Measurements from ENCODE around the gene SSTR3.

The SSTR3 gene

GRCh38 chr22:37212174-37212906, at the start of gene SSTR3:
Gene SSTR3, minus strand, starts transcription at chr22:37212477. Its CDS starts 4,674 bp downstream, at chr22:37207803.
- Histone ChIP-seq H3K4me1 (ENCODE audit: control insufficient read depth, insufficient read depth, low read length) (no peaks in the 10 kb centered on the region), H3K4me3 (ENCODE audit: low read length in 2 of 2) (no peak within 1 kb of the TSS), H3K9me3 (ENCODE audit: control insufficient read depth in 2 of 2, low read length in 2 of 2) (no peaks in the 10 kb centered on the region), H3K36me3 (ENCODE audit: control insufficient read depth in 2 of 2, insufficient read depth in 2 of 2, low read length in 2 of 2) (no peaks in the 10 kb centered on the region), H3K9ac (ENCODE audit: low read length in 2 of 2) (no peak within 1 kb of the TSS), H3K27ac (ENCODE audit: low read length) (no peak within 1 kb of the TSS), H3K27me3 (ENCODE audit: control insufficient read depth in 1 of 2, insufficient read depth in 2 of 2, low read length in 2 of 2) (peaks cover 0 to 17% of the 10 kb centered on the region in 2 donors)

GRCh38 chr22:37260901-37261336, 48.6 kb upstream of the SSTR3 start:
- no peak overlapping the region for H3K9ac ChIP-seq (ENCODE audit: low read length in 2 of 2)
- peaks cover 30 to 37% of the 10 kb centered on the region in 2 donors for H3K27me3 ChIP-seq (ENCODE audit: control insufficient read depth in 1 of 2, insufficient read depth in 2 of 2, low read length in 2 of 2)

GRCh38 chr22:37260155-37260795, 48.0 kb upstream of the SSTR3 start:
- Histone ChIP-seq H3K9ac (ENCODE audit: low read length in 2 of 2) (peak overlapping the region in 1 of 2 donors; percentile 22), H3K9me3 (ENCODE audit: control insufficient read depth in 2 of 2, low read length in 2 of 2) (peaks cover 5 to 15% of the 10 kb centered on the region in 2 donors), H3K4me3 (ENCODE audit: low read length in 2 of 2) (no peak overlapping the region), H3K27me3 (ENCODE audit: control insufficient read depth in 1 of 2, insufficient read depth in 2 of 2, low read length in 2 of 2) (peaks cover 28 to 39% of the 10 kb centered on the region in 2 donors), H3K4me1 (ENCODE audit: control insufficient read depth, insufficient read depth, low read length) (no peaks in the 10 kb centered on the region), H3K36me3 (ENCODE audit: control insufficient read depth in 2 of 2, insufficient read depth in 2 of 2, low read length in 2 of 2) (no peaks in the 10 kb centered on the region), H3K27ac (ENCODE audit: low read length) (no peak overlapping the region)

More at GRCh38 chr22:37260901-37261336, 48.6 kb upstream of the SSTR3 start:
- no peak overlapping the region for H3K27ac ChIP-seq (ENCODE audit: low read length)
- H3K9me3 ChIP-seq (ENCODE audit: control insufficient read depth in 2 of 2, low read length in 2 of 2) = peaks cover 5 to 15% of the 10 kb centered on the region in 2 donors
- H3K4me3 ChIP-seq (ENCODE audit: low read length in 2 of 2) = no peak overlapping the region
- no peaks in the 10 kb centered on the region for H3K4me1 ChIP-seq (ENCODE audit: control insufficient read depth, insufficient read depth, low read length)
- no peaks in the 10 kb centered on the region for H3K36me3 ChIP-seq (ENCODE audit: control insufficient read depth in 2 of 2, insufficient read depth in 2 of 2, low read length in 2 of 2)

GRCh38 chr22:37259540-37260029, 47.3 kb upstream of the SSTR3 start:
- Histone ChIP-seq H3K9ac (ENCODE audit: low read length in 2 of 2) (no peak overlapping the region), H3K4me3 (ENCODE audit: low read length in 2 of 2) (no peak overlapping the region), H3K27ac (ENCODE audit: low read length) (no peak overlapping the region), H3K4me1 (ENCODE audit: control insufficient read depth, insufficient read depth, low read length) (no peaks in the 10 kb centered on the region), H3K9me3 (ENCODE audit: control insufficient read depth in 2 of 2, low read length in 2 of 2) (peaks cover 5 to 12% of the 10 kb centered on the region in 2 donors), H3K36me3 (ENCODE audit: control insufficient read depth in 2 of 2, insufficient read depth in 2 of 2, low read length in 2 of 2) (no peaks in the 10 kb centered on the region), H3K27me3 (ENCODE audit: control insufficient read depth in 1 of 2, insufficient read depth in 2 of 2, low read length in 2 of 2) (peaks cover 28 to 39% of the 10 kb centered on the region in 2 donors)

GRCh38 chr22:37258753-37259401, 46.6 kb upstream of the SSTR3 start:
- Histone ChIP-seq H3K36me3 (ENCODE audit: control insufficient read depth in 2 of 2, insufficient read depth in 2 of 2, low read length in 2 of 2) (no peaks in the 10 kb centered on the region), H3K9me3 (ENCODE audit: control insufficient read depth in 2 of 2, low read length in 2 of 2) (peaks cover 5% of the 10 kb centered on the region in 2 donors), H3K27ac (ENCODE audit: low read length) (no peak overlapping the region), H3K27me3 (ENCODE audit: control insufficient read depth in 1 of 2, insufficient read depth in 2 of 2, low read length in 2 of 2) (peaks cover 28 to 39% of the 10 kb centered on the region in 2 donors), H3K9ac (ENCODE audit: low read length in 2 of 2) (no peak overlapping the region), H3K4me1 (ENCODE audit: control insufficient read depth, insufficient read depth, low read length) (no peaks in the 10 kb centered on the region), H3K4me3 (ENCODE audit: low read length in 2 of 2) (no peak overlapping the region)

GRCh38 chr22:37258005-37258752, 45.9 kb upstream of the SSTR3 start:
- Histone ChIP-seq H3K4me1 (ENCODE audit: control insufficient read depth, insufficient read depth, low read length) (no peaks in the 10 kb centered on the region), H3K36me3 (ENCODE audit: control insufficient read depth in 2 of 2, insufficient read depth in 2 of 2, low read length in 2 of 2) (no peaks in the 10 kb centered on the region), H3K4me3 (ENCODE audit: low read length in 2 of 2) (no peak overlapping the region), H3K27ac (ENCODE audit: low read length) (no peak overlapping the region), H3K9me3 (ENCODE audit: control insufficient read depth in 2 of 2, low read length in 2 of 2) (no peaks in the 10 kb centered on the region), H3K27me3 (ENCODE audit: control insufficient read depth in 1 of 2, insufficient read depth in 2 of 2, low read length in 2 of 2) (peaks cover 28 to 39% of the 10 kb centered on the region in 2 donors), H3K9ac (ENCODE audit: low read length in 2 of 2) (no peak overlapping the region)

GRCh38 chr22:37256075-37256726, 43.9 kb upstream of the SSTR3 start:
- H3K4me1 ChIP-seq (ENCODE audit: control insufficient read depth, insufficient read depth, low read length) = no peaks in the 10 kb centered on the region
- H3K9me3 ChIP-seq (ENCODE audit: control insufficient read depth in 2 of 2, low read length in 2 of 2) = no peaks in the 10 kb centered on the region
- H3K36me3 ChIP-seq (ENCODE audit: control insufficient read depth in 2 of 2, insufficient read depth in 2 of 2, low read length in 2 of 2) = no peaks in the 10 kb centered on the region
- no peak overlapping the region for H3K9ac ChIP-seq (ENCODE audit: low read length in 2 of 2)
- H3K27me3 ChIP-seq (ENCODE audit: control insufficient read depth in 1 of 2, insufficient read depth in 2 of 2, low read length in 2 of 2) = peaks cover 26 to 35% of the 10 kb centered on the region in 2 donors
- no peak overlapping the region for H3K4me3 ChIP-seq (ENCODE audit: low read length in 2 of 2)
- no peak overlapping the region for H3K27ac ChIP-seq (ENCODE audit: low read length)

GRCh38 chr22:37255558-37256006, 43.3 kb upstream of the SSTR3 start:
- Histone ChIP-seq H3K27me3 (ENCODE audit: control insufficient read depth in 1 of 2, insufficient read depth in 2 of 2, low read length in 2 of 2) (peaks cover 23 to 30% of the 10 kb centered on the region in 2 donors), H3K36me3 (ENCODE audit: control insufficient read depth in 2 of 2, insufficient read depth in 2 of 2, low read length in 2 of 2) (no peaks in the 10 kb centered on the region), H3K4me1 (ENCODE audit: control insufficient read depth, insufficient read depth, low read length) (no peaks in the 10 kb centered on the region), H3K4me3 (ENCODE audit: low read length in 2 of 2) (no peak overlapping the region), H3K27ac (ENCODE audit: low read length) (no peak overlapping the region), H3K9ac (ENCODE audit: low read length in 2 of 2) (no peak overlapping the region), H3K9me3 (ENCODE audit: control insufficient read depth in 2 of 2, low read length in 2 of 2) (no peaks in the 10 kb centered on the region)

- H3K36me3 ChIP-seq (ENCODE audit: control insufficient read depth in 2 of 2, insufficient read depth in 2 of 2, low read length in 2 of 2) = no peaks in the 10 kb centered on the region
- H3K9me3 ChIP-seq (ENCODE audit: control insufficient read depth in 2 of 2, low read length in 2 of 2) = no peaks in the 10 kb centered on the region
- H3K4me1 ChIP-seq (ENCODE audit: control insufficient read depth, insufficient read depth, low read length) = no peaks in the 10 kb centered on the region
- no peak overlapping the region for H3K9ac ChIP-seq (ENCODE audit: low read length in 2 of 2)
- H3K27me3 ChIP-seq (ENCODE audit: control insufficient read depth in 1 of 2, insufficient read depth in 2 of 2, low read length in 2 of 2) = peaks cover 19 to 24% of the 10 kb centered on the region in 2 donors
- no peak overlapping the region for H3K4me3 ChIP-seq (ENCODE audit: low read length in 2 of 2)
- no peak overlapping the region for H3K27ac ChIP-seq (ENCODE audit: low read length)
Observed at GRCh38 chr22:37254867-37255233, 42.6 kb upstream of the SSTR3 start.
